SJCRH30 (cell line): ENCODE results near the gene TMEM39B. TPM values are rescaled to one million over a fixed set of nuclear protein-coding genes. Genes with fewer than 3 reads are reported as not detected.
A peak's percentile ranks its signal among the peaks of the same experiment; 100 is the strongest.
"Not testable (repeated sequence)": the region's sequence is repeated elsewhere in the genome, so short reads cannot be mapped to it uniquely, and the experiment has no call there.

ENCODE experiments used
- DNase-seq, 2 experiments: peaks; one replicate each; pipeline ENCODE4 v3.0.0-alpha.2; 2015 to 2020
- H3K27ac ChIP-seq: fragments of 250-450 bp; sonication (Bioruptor Pico); 2 replicates; pipeline ENCODE4 v1.5.1; 2020; ENCODE audit warnings: mild to moderate bottlenecking, moderate library complexity
- H3K27me3 ChIP-seq: fragments of 250-450 bp; sonication (Bioruptor Pico); 2 replicates; pipeline ENCODE4 v1.5.1; 2020; ENCODE audit warnings: mild to moderate bottlenecking, moderate library complexity
- H3K36me3 ChIP-seq: fragments of 250-450 bp; sonication (Bioruptor Pico); 2 replicates; pipeline ENCODE4 v1.5.1; 2020; ENCODE audit warnings: mild to moderate bottlenecking, moderate library complexity
- H3K4me1 ChIP-seq: fragments of 250-450 bp; sonication (Bioruptor Pico); 2 replicates; pipeline ENCODE4 v1.5.1; 2020; ENCODE audit warnings: mild to moderate bottlenecking, moderate library complexity
- H3K4me3 ChIP-seq: fragments of 250-450 bp; sonication (Bioruptor Pico); 2 replicates; pipeline ENCODE4 v1.5.1; 2020; ENCODE audit warnings: mild to moderate bottlenecking, moderate library complexity
- H3K9me3 ChIP-seq: fragments of 250-450 bp; sonication (Bioruptor Pico); replicated peaks from 2 replicates; pipeline ENCODE4 v1.5.1; 2020; ENCODE audit warnings: mild to moderate bottlenecking, moderate library complexity
- total RNA-seq: library from RNA; depleted of rRNA; stranded (reverse); fragments of >200 nt; shearing (Covaris generic); gene quantifications from 2 replicates; pipeline ENCODE4 v1.2.3, GENCODE V29; 2014

The TMEM39B gene
- total RNA-seq, 1 experiment from 2014 or later: 11.6 TPM

DNA sequence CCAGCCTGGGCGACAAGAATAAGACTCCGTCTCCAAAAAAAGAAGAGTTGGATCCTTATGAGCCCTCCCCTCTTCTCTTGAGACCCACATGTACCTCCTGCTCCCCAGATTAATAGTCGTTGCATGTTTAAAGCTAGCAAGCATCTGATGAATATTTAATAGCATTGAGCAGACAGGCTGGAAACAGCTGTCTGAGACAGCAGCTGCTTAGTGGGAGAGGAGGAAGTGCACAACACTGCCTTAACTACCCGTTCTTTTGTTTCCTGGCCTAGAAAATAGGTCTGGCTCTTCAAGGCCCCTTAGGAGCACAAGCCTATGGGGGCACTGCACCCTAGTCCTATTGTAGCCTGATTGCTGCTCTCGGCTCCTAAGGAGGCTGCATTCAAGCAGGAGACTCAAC, 17.3 kb upstream of the TMEM39B start:
- Histone ChIP-seq H3K9me3 (no peaks in the 10 kb centered on the region), H3K36me3 (peaks cover 73% of the 10 kb centered on the region), H3K4me3 (no peak overlapping the region), H3K27ac (peak overlapping the region; percentile 71), H3K4me1 (peaks cover 17% of the 10 kb centered on the region), H3K27me3 (no peaks in the 10 kb centered on the region)
- peak; percentile 69 to 88 for DNase-seq

- Histone ChIP-seq H3K36me3 (peaks cover 75% of the 10 kb centered on the region), H3K4me1 (peaks cover 17% of the 10 kb centered on the region), H3K4me3 (no peak overlapping the region), H3K9me3 (no peaks in the 10 kb centered on the region), H3K27ac (no peak overlapping the region), H3K27me3 (no peaks in the 10 kb centered on the region)
- DNase-seq: no peak
These were observed 16.1 kb upstream of the TMEM39B start for GRCh38 chr1:32056598-32056997.

GRCh38 chr1:32060914-32061313, 11.8 kb upstream of the TMEM39B start:
- peaks cover 24% of the 10 kb centered on the region for H3K4me1 ChIP-seq
- no peak overlapping the region for H3K27ac ChIP-seq
- H3K9me3 ChIP-seq: no peaks in the 10 kb centered on the region
- no peaks in the 10 kb centered on the region for H3K27me3 ChIP-seq
- DNase-seq: no peak
- H3K36me3 ChIP-seq: peaks cover 40% of the 10 kb centered on the region
- no peak overlapping the region for H3K4me3 ChIP-seq

DNA sequence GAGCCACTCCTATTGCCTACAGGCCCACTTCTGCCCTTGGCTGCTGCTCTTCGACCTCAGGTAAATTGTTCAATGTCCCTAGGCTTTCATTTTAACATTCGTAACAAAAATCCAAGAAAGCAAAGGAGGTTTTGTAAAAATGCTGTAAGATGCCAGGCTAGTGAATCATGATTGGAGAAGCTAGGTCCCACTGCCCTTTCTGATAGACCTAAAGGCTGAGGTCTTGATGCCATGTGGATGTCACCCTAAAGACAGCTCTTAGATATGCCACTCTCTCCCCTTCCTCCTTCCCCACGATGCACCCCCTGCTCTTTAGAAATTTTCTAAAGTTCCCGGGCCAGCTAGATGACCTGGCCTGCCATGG, 9.9 kb upstream of the TMEM39B start:
- DNase-seq: no peak
- peaks cover 24% of the 10 kb centered on the region for H3K4me1 ChIP-seq
- no peak overlapping the region for H3K4me3 ChIP-seq
- H3K27me3 ChIP-seq: no peaks in the 10 kb centered on the region
- peaks cover 28% of the 10 kb centered on the region for H3K36me3 ChIP-seq
- no peaks in the 10 kb centered on the region for H3K9me3 ChIP-seq
- peak overlapping the region; percentile 36 for H3K27ac ChIP-seq

DNA sequence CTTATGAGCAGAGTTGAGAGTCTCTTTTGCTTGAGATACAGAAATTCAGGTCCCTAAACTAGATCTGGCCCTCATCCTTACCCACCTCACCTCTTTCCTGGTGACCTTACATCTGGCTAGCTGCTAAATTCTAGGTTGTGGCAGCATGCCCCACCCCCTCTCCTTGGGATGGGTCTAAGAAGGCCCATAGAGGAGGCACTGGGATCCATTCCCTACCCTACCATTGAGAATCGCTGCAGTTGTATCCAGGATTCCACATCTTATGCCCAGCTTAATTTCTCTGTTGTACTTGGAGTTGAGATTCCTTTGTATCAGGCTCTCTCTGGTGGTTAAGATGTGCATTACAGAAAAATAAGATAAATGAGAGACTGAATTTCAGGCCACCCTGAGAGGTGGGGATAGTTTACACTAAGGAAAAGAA, 9.5 kb upstream of the TMEM39B start:
- Histone ChIP-seq H3K9me3 (no peaks in the 10 kb centered on the region), H3K27ac (peak overlapping the region; percentile 36), H3K27me3 (no peaks in the 10 kb centered on the region), H3K4me1 (peaks cover 24% of the 10 kb centered on the region), H3K4me3 (no peak overlapping the region), H3K36me3 (peaks cover 26% of the 10 kb centered on the region)
- DNase-seq: peak; percentile 44 to 86

DNA sequence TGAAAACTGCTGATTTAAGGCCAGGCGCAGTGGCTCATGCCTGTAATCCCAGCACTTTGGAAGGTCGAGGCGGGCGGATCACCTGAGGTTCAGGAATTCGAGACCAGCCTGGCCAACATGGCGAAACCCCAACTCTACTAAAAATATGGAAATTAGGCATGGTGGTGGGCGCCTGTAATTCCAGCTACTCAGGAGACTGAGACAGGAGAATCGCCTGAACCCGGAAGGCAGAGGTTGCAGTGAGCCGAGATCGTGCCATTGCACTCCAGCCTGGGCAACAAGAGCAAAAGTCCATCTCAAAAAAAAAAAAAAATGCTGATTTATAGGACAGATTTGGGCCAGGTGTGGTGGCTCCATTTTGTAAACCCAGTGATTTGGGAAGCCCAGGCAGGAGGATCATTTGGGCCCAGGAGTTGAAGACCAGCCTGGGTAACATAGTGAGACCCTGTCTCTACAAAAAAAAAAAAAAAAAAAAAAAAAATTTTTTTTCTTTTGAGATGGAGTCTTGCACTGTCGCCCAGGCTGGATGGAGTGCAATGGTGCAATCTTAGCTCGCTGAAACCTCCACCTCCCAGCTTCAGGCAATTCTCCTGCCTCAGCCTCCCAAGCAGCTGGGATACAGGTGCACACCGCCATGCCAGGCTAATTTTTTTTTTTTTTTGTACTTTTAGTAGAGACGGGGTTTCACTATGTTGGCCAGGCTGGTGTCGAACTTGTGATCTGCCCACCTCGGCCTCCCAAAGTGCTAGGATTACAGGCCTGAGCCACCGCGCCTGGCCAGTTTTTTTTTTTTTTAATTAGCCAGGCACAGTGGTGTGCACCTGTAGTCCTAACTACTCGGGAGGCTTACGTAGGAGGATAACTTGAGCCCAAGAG, 6.9 kb upstream of the TMEM39B start:
- H3K4me3 ChIP-seq, H3K9me3 ChIP-seq, H3K36me3 ChIP-seq, H3K27me3 ChIP-seq, H3K27ac ChIP-seq, DNase-seq: not testable (repeated sequence)
- H3K4me1 ChIP-seq: peaks cover 24% of the 10 kb centered on the region

GRCh38 chr1:32066489-32066873, 6.3 kb upstream of the TMEM39B start:
- Histone ChIP-seq H3K4me1 (peaks cover 24% of the 10 kb centered on the region), H3K27me3 (no peaks in the 10 kb centered on the region), H3K4me3 (no peak overlapping the region), H3K9me3 (no peaks in the 10 kb centered on the region), H3K27ac (no peak overlapping the region), H3K36me3 (peaks cover 2% of the 10 kb centered on the region)
- DNase-seq: peak; percentile 21 to 60

DNA sequence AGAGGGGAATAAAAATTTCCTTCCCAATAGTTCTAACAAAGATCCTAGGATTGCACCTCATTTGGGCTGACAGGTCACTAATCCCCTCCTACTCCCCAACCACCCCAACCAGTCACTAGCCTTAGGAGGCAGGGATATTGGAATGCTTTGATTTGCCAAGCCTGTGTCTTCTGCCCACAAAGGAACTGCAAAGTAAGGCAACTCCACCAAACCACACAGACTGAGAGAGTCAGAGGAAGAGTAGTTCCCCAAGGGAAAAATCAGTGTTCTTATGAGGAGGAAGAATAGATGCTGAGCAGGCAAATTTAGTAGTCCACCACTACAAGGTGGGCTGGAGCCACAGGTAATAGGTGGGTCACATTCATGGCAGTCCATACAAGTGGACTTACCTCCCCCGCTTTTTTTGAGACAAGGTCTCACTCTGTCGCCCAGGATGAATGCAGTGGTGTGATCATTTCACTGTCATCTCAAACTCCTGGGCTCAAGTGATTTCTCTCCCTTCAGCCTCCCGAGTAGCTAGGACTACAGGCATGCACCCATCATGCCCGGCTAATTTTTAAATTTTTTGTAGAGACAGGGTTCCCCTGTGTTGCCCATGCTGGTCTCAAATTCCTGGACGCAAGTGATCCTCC, 3.7 kb upstream of the TMEM39B start:
- H3K36me3 ChIP-seq: no peaks in the 10 kb centered on the region
- H3K9me3 ChIP-seq: no peaks in the 10 kb centered on the region
- peaks cover 10% of the 10 kb centered on the region for H3K4me1 ChIP-seq
- H3K27me3 ChIP-seq: no peaks in the 10 kb centered on the region
- no peak overlapping the region for H3K4me3 ChIP-seq
- H3K27ac ChIP-seq: no peak overlapping the region
- no peak for DNase-seq

DNA sequence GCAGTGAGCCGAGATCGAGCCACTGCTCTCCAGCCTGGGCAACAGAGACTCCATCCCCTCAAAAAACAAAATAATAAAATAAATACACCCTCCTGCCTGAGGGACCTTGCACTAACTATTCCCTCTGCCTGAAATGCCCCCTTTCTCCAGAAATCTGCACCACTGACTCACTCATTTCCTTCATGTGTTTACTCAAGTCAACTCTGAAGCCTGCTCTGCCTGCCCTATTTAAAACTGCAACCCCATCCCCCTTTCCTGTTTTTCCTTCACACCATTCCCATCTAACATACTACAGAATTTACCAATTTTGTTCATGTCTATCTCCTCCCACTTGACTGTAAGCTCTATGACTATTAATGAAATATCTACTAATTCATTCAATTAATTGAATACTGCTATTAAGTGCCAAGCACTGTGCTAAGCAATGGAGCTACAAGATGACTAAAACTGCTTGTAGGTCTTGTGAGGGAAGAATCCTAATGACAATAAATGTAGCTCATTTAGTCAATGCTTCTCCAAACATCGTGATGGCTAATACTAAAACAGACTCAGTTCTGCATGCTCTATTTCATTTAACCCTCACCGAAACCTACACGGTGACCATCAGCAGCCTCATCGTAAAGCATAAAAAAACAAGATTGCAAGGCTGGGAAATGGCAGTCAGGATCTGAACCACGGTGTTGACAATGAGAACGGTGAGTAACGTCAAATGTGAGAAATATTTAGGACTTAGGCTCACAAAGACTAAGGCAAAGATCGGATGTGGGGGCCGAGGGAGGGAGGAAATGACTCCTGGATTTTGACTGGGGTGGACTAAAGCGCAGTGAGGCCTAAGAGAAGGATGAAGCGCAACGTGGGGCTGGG, 749 bp upstream of the TMEM39B start:
- Histone ChIP-seq H3K4me3 (peak overlapping the region; percentile 96), H3K4me1 (peaks cover 6% of the 10 kb centered on the region; the same call in 1 of the 2 replicates), H3K27me3 (no peaks in the 10 kb centered on the region), H3K27ac (peak overlapping the region; percentile 89), H3K36me3 (no peaks in the 10 kb centered on the region; the same call in 1 of the 2 replicates), H3K9me3 (no peaks in the 10 kb centered on the region)
- peak in 1 of 2 experiments; percentile 35 for DNase-seq

DNA sequence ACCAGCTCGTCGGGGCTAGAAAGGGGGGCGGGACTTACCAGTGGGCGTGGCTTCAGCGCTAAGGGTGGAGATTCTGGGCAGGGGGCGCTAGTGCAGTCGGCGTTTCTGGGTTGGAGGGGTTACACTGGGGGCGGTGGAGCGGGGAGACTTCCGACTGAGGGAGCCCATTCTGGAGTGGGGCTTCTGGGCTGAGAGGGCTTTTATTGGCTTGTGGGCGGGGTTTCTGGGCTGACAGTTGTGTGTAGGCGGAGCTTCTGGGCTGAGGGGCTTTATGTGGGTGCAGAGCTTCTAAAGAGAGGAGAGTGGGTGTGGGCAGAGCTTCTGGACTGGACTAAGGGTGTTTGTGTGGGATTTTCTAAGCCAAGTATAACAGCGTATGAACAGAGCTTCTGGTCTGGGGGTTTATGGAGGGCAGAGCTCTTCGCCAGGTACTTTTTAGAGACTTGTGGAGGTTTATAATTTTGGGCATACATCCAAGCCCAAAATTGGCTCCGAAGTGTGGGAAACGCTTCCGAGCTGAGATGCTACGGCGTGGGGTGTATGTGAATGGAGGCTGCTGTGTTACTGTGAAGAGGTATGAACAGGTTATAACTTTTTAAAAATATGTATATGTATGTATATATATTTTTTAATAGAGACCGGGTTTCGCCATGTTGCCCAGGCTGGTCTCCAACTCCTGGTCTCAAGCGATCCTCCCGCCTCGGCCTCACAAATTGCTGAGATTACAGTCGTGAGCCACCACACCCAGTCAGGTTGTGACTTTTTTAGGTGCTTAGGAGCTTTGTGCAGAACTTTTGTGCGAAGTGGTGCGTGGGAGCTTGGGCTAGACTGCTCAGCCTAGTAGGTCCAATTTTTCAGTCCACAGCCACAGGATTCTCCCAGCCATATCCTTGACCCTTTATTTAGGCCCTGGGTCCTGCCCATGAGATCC, 825 bp downstream of the TMEM39B start:
- Histone ChIP-seq H3K36me3 (peaks cover 8% of the 10 kb centered on the region; the same call in 1 of the 2 replicates), H3K4me1 (peaks cover 6% of the 10 kb centered on the region; the same call in 1 of the 2 replicates)
- DNase-seq: peak; percentile 96 to 98

DNA sequence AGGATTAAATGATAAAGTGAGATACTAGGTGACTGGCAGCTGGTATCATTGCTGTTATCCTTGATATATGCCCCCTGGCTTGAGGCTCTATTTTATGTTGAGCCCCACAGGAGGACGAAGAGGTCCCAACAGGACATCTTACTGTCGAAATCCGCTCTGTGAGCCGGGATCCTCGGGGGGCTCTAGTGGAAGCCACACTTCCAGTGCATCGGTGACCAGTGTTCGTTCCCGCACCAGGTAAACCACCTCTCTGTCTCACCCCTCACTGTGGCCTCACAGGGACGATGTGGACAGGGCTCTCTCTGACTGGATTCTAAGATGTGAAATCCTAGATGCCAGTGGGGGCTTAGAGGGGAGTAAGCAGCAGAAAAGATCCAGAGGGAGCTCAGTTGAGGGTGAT, 2.1 kb downstream of the TMEM39B start:
- no peak for DNase-seq

More for the DNA sequence above, 825 bp downstream of the TMEM39B start:
- Histone ChIP-seq H3K27ac (peak overlapping the region; percentile 89), H3K4me3 (peak overlapping the region; percentile 96), H3K27me3 (no peaks in the 10 kb centered on the region), H3K9me3 (no peaks in the 10 kb centered on the region)

GRCh38 chr1:32077451-32077850, 4.7 kb downstream of the TMEM39B start:
- Histone ChIP-seq H3K9me3 (no peaks in the 10 kb centered on the region), H3K36me3 (peaks cover 28% of the 10 kb centered on the region), H3K27me3 (no peaks in the 10 kb centered on the region), H3K4me1 (no peaks in the 10 kb centered on the region), H3K27ac (no peak overlapping the region), H3K4me3 (no peak overlapping the region)
- no peak for DNase-seq

More for the DNA sequence above, 2.1 kb downstream of the TMEM39B start:
- H3K27ac ChIP-seq: no peak overlapping the region
- H3K9me3 ChIP-seq: no peaks in the 10 kb centered on the region
- H3K4me1 ChIP-seq: peaks cover 6% of the 10 kb centered on the region; the same call in 1 of the 2 replicates
- no peak overlapping the region for H3K4me3 ChIP-seq
- no peaks in the 10 kb centered on the region for H3K27me3 ChIP-seq
- H3K36me3 ChIP-seq: peaks cover 16% of the 10 kb centered on the region

GRCh38 chr1:32082022-32082421, 9.3 kb downstream of the TMEM39B start:
- H3K4me1 ChIP-seq: no peaks in the 10 kb centered on the region
- no peaks in the 10 kb centered on the region for H3K27me3 ChIP-seq
- no peak overlapping the region for H3K27ac ChIP-seq
- H3K9me3 ChIP-seq: 0 out of 2 replicates have a peak, but pooled peaks cover 3% of the 10 kb centered on the region
- H3K36me3 ChIP-seq: peaks cover 51% of the 10 kb centered on the region
- no peak for DNase-seq
- no peak overlapping the region for H3K4me3 ChIP-seq

DNA sequence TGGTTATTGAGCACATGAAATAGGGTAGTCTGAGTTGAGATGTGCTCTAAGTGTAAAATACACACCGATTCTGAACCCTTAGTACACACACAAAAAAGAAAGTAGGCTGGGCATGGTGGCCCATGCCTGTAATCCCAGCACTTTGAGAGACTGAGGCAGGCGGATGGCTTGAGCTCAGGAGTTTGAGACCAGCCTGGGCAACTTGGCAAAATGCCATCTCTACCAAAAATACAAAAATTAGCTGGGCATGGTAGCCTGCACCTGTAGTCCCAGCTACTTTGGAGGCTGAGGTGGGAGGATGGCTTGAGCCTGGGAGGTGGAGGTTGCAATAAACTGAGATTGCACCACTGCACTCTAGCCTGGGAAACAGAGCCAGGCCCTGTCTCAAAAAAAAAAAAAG, 13.6 kb downstream of the TMEM39B start:
- H3K4me1 ChIP-seq, H3K9me3 ChIP-seq, H3K27ac ChIP-seq, H3K4me3 ChIP-seq, H3K27me3 ChIP-seq, DNase-seq: not testable (repeated sequence)
- peaks cover 37% of the 10 kb centered on the region for H3K36me3 ChIP-seq
